K562 (cell line): ENCODE results near the gene ZNF622. TPM values are rescaled to one million over a fixed set of nuclear protein-coding genes. Genes with fewer than 3 reads are reported as not detected.

Experiments
- CEBPG ChIP-seq, 3 experiments: fragments of 200-800 bp in 1 of 3; sonication (Bioruptor generic) in 1 of 3; sonication (generic) in 1 of 3; formaldehyde crosslinking in 1 of 3; IDR thresholded peaks in 2 of 3; conservative IDR thresholded peaks in 1 of 3; 2 replicates each; pipeline versions ENCODE4 v1.6.1 to v1.8.0; 2016 to 2022; ENCODE audit warnings: missing compliant biosample characterization in 2 of 3, missing genetic modification characterization in 2 of 3, mild to moderate bottlenecking in 1 of 3, missing genetic modification reagents in 1 of 3
- EP300 ChIP-seq: IDR thresholded peaks from 2 replicates; pipeline ENCODE4 v1.6.1; 2012; ENCODE audit warnings: low read length, improper control_type of control experiment
- FIP1L1 ChIP-seq: fragments of 200-400 bp; formaldehyde crosslinking; IDR thresholded peaks from 2 replicates; pipeline ENCODE4 v1.6.1; 2018; ENCODE audit warnings: mild to moderate bottlenecking, low read depth, low read length; ENCODE audit not compliant: poor library complexity, severe bottlenecking
- HES1 ChIP-seq: fragments of 450-650 bp; IDR thresholded peaks from 2 replicates; pipeline ENCODE4 v1.6.1; 2016; ENCODE audit warnings: low read depth, mild to moderate bottlenecking, moderate library complexity
- HINFP ChIP-seq: fragments of 450-650 bp; conservative IDR thresholded peaks from 2 replicates; pipeline ENCODE4 v1.6.1; 2016; ENCODE audit warnings: missing genetic modification characterization, low read depth, mild to moderate bottlenecking, control low read depth, missing compliant biosample characterization
- NCOA1 ChIP-seq: fragments of 450-650 bp; IDR thresholded peaks from 2 replicates; pipeline ENCODE4 v1.6.1; 2016; ENCODE audit warnings: low read depth
- NFE2 ChIP-seq: IDR thresholded peaks from 2 replicates; pipeline ENCODE4 v1.6.1; 2014; ENCODE audit warnings: antibody characterized with exemption, low read depth
- OTX1 ChIP-seq: fragments of 450-650 bp; formaldehyde crosslinking; IDR thresholded peaks from 2 replicates; pipeline ENCODE4 v1.4.0; 2022; ENCODE audit warnings: mild to moderate bottlenecking
- PYGO2 ChIP-seq: fragments of 450-650 bp; IDR thresholded peaks from 2 replicates; pipeline ENCODE4 v1.6.1; 2016; ENCODE audit warnings: mild to moderate bottlenecking, missing genetic modification characterization, moderate library complexity, missing compliant biosample characterization
- RBM17 ChIP-seq: fragments of 200-400 bp; formaldehyde crosslinking; IDR thresholded peaks from 2 replicates; pipeline ENCODE4 v1.6.1; 2017; ENCODE audit warnings: low read depth, mild to moderate bottlenecking, low read length, borderline replicate concordance
- SETDB1 ChIP-seq: IDR thresholded peaks from one replicate; pipeline ENCODE4 v1.6.1; 2012; ENCODE audit warnings: low read length, control low read depth, inconsistent platforms
- SIX5 ChIP-seq, 2 experiments: IDR thresholded peaks; 2 replicates each; pipeline ENCODE4 v1.6.1; 2011; ENCODE audit warnings: low read length in 2 of 2, borderline replicate concordance in 1 of 2, low read depth in 1 of 2, mild to moderate bottlenecking in 1 of 2, moderate library complexity in 1 of 2; ENCODE audit not compliant: insufficient read depth in 1 of 2
- STAT5B ChIP-seq: fragments of 250-450 bp; sonication (Bioruptor Pico); IDR thresholded peaks from 2 replicates; pipeline ENCODE4 v1.8.0; 2021; ENCODE audit warnings: mild to moderate bottlenecking, inconsistent platforms
- STAT6 ChIP-seq: sonication (generic); formaldehyde crosslinking; IDR thresholded peaks from 2 replicates; pipeline ENCODE4 v1.8.1; 2023; ENCODE audit warnings: mild to moderate bottlenecking, missing genetic modification reagents
- ZBTB34 ChIP-seq: fragments of 250-450 bp; sonication (Bioruptor Pico); IDR thresholded peaks from 2 replicates; pipeline ENCODE4 v1.8.0; 2021; ENCODE audit warnings: mild to moderate bottlenecking, moderate library complexity
- ZKSCAN3 ChIP-seq: fragments of 250-450 bp; sonication (Bioruptor Pico); IDR thresholded peaks from 2 replicates; pipeline ENCODE4 v1.4.0; 2020
- ZNF3 ChIP-seq: fragments of 250-450 bp; sonication (Bioruptor Pico); IDR thresholded peaks from 2 replicates; pipeline ENCODE4 v1.5.0; 2021; ENCODE audit warnings: mild to moderate bottlenecking, moderate library complexity
- ZNF511 ChIP-seq: sonication (generic); formaldehyde crosslinking; IDR thresholded peaks from 2 replicates; pipeline ENCODE4 v1.8.0; 2022; ENCODE audit warnings: mild to moderate bottlenecking, missing genetic modification reagents
- ZNF551 ChIP-seq: fragments of 250-450 bp; sonication (Bioruptor Pico); IDR thresholded peaks from 2 replicates; pipeline ENCODE4 v1.5.0; 2021; ENCODE audit warnings: mild to moderate bottlenecking, moderate library complexity
- polyA plus RNA-seq, 8 experiments: library from polyadenylated mRNA; depleted of rRNA in 4 of 8; stranded (reverse) in 5 of 8; unstranded in 3 of 8; fragments of >200 nt; fragmentation: Nextera tagmentation in 2 of 8; fragmentation: Illumina TruSeq in 1 of 8; extraction: Ambion mirVana in 2 of 8; extraction: Trizol in 1 of 8; gene quantifications; 2 replicates each; pipeline versions ENCODE4 v1.2.1 to v1.2.3, GENCODE V29; 2011 to 2014; ENCODE audit warnings: inconsistent platforms in 1 of 8, missing spikeins in 1 of 8
- total RNA-seq, 7 experiments: library from RNA; depleted of rRNA in 6 of 7; stranded (reverse); fragments of >200 nt in 6 of 7; fragmentation: Illumina TruSeq in 2 of 7; extraction: Trizol in 2 of 7; gene quantifications; 2 replicates each; pipeline versions ENCODE4 v1.2.1 to v1.2.3, GENCODE V29; 2011 to 2021; ENCODE audit warnings: low replicate concordance in 1 of 7

Gene ZNF622
- total and polyA plus RNA-seq, 9 of the 15 experiments (the other 6 are each of a cell fraction or from before 2014, with no cell fraction given) = 9.6 to 51.5 (median 32.3) TPM

GRCh38 chr5:16418471-16418922 lies 47.1 kb downstream of the ZNF622 start (continued):
- TF ChIP-seq HES1 = peak; percentile 84
- TF ChIP-seq FIP1L1 = no peak
- TF ChIP-seq PYGO2 (tag) = no peak
- TF ChIP-seq OTX1 (CRISPR knock-in tag) = no peak
- TF ChIP-seq EP300 = peak; percentile 92
- no peak for TF ChIP-seq ZKSCAN3 (CRISPR knock-in tag)
- TF ChIP-seq SETDB1 = no peak
- TF ChIP-seq HINFP (tag) = no peak
- peak; percentile 91; the same call in 1 of the 2 replicates for TF ChIP-seq NCOA1
- 0 out of 2 replicates have a peak, but pooled peaks have one; percentile 11 for TF ChIP-seq NFE2
- no peak for TF ChIP-seq ZNF511
- TF ChIP-seq CEBPG (CRISPR knock-in tag; IDR thresholded peaks at IDR 0.05) = no peak
- no peak for TF ChIP-seq CEBPG (tag; conservative IDR thresholded peaks at IDR 0.05 in 1 of 2, IDR thresholded peaks at IDR 0.05 in 1 of 2)
- TF ChIP-seq ZNF3 (CRISPR knock-in tag) = no peak
- no peak for TF ChIP-seq STAT5B (CRISPR knock-in tag)
- TF ChIP-seq SIX5 (IDR thresholded peaks at IDR 0.05; ENCODE audit: borderline replicate concordance in 1 of 2, insufficient read depth in 1 of 2, low read depth in 1 of 2, low read length in 2 of 2) = no peak
- TF ChIP-seq ZBTB34 = peak; percentile 74; the same call in 1 of the 2 replicates
- no peak for TF ChIP-seq RBM17
- TF ChIP-seq ZNF551 (CRISPR knock-in tag) = no peak
- TF ChIP-seq STAT6 (CRISPR knock-in tag) = peak; percentile 35; the same call in 1 of the 2 replicates
